T-helper 9 cell (primary cell): ENCODE results near the gene PEPD.

Experiments
- DNase-seq: peaks from one replicate; pipeline ENCODE4 v3.0.0-alpha.2; 2020

The PEPD gene

DNA sequence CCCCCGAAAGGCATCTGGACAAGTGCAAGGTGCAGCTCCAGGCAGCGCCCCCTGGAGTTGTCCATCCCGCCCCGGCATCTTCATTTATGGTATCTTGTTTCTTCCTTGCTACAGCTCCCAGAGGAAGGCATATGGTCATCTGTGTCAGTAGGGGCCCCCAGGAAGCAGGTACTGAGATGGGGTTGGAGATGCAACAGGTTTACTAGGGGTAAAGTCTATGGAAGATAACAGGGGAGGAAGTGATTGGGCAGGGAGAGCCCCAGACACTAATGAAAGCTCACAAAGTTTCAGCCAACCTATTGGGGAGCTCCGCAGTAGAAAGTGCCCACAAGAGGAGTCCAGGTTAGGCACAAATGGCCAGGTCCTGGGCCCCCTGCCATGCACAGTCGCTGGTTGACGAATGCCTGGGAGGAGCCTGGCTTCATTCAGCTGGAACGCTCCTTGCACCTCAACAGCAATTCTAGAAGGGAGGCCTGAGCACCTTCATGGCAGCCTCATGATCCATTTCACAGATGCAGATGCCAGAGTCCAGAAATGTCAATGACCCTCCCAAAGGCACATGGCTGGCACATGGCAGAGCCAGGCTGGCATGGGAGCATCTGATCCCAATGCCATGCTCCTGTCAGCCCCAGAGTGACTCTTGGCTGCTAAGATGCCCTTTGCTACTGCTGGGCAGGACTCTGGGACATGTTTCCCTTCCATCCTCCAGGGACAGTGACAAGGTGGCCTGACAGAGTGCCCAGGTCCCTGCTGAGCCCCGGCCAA is 23.8 kb upstream of the PEPD start:
- no peak for DNase-seq

DNA sequence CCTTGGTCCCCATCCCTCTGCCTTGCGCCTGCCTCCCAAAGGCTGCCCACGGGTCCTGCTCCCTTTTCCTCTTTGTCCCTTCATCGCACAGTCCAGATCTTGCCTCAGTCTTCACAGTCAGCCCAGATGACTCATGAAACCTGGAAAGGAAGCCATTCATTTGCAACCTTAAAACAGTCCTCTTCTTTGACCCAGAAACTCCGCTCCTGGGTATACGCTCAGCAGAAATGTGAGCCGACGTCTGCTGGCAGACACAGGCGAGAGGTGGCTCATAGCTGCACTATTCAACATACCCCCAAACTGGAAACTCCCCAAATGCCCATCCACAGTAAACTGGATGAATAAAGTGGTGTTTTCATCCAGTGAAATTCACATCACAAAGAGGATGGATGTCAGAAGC is 13.6 kb upstream of the PEPD start:
- DNase-seq = no peak

DNA sequence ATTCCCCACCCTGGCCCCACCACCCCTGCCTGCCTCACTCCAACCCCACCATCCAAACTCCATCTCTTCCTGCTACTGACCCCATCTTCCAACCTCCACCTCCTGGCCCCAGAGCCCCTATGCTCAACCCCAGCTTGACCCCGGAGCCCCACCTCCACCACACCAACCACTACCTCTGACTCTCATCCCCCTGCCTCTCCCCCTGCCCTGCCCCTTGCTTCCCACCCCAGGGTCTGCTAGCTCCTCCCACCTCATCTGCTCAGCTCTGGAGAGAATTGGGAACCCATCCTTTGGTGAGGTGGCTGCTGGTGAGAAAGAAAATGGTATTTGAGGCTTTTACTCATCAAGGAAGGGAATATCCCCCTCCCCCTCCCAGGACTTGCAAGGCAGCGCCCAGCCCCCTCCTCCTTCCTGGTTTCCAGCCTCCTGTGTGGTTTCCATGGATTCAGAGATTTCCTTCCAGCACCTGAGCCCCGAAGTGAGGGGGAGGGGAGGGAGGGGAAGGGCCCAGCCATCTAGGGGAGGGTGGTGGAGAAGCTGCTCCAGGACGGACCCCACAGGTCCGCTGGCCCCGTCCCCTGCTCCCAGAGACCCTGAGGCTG is 11.4 kb upstream of the PEPD start:
- no peak for DNase-seq

DNA sequence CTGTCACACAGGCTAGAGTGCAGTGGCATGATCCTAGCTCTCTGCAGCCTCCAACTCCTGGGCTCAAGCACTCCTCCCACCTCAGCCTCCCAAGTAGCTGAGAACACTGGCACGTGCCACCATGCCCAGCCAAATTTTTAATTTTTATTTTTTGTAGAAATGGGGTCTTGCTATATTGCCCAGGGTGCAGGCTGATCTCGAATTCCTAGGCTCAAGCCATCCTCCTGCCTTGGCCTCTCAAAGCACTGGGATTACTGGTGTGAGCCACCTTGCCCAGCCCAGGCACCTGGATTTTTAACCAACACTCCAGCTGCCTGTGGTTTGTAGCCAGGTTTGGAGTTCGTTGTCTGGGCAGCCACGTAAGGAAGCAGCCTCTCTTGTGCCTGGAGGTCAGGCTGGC is 9.3 kb upstream of the PEPD start:
- DNase-seq = no peak

DNA sequence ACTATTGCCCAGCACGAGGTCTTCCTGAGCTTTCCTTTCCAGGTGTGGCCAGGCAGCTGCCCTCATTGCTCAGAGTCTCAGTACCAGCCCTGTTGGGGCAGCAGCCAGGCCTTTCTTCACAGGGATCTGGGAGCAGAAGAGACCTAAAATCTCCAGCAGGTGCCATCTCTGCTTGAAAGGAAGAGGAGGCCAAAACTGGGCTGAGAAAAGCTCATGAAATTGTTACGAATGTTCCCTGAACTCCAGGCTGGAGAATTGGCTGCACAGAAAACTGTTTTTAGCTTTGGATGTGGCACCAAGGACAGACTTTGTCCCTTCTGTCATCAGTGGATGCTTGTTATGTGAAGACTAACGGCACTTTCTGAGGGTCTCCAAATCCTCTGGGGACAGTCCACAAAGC is 8.7 kb upstream of the PEPD start:
- no peak for DNase-seq

- no peak for DNase-seq
Measured at GRCh38 chr19:33529094-33529676, 7.6 kb upstream of the PEPD start.

GRCh38 chr19:33528404-33528803 is 6.8 kb upstream of the PEPD start:
- DNase-seq = no peak

GRCh38 chr19:33527125-33527524 is 5.5 kb upstream of the PEPD start:
- DNase-seq = no peak

DNA sequence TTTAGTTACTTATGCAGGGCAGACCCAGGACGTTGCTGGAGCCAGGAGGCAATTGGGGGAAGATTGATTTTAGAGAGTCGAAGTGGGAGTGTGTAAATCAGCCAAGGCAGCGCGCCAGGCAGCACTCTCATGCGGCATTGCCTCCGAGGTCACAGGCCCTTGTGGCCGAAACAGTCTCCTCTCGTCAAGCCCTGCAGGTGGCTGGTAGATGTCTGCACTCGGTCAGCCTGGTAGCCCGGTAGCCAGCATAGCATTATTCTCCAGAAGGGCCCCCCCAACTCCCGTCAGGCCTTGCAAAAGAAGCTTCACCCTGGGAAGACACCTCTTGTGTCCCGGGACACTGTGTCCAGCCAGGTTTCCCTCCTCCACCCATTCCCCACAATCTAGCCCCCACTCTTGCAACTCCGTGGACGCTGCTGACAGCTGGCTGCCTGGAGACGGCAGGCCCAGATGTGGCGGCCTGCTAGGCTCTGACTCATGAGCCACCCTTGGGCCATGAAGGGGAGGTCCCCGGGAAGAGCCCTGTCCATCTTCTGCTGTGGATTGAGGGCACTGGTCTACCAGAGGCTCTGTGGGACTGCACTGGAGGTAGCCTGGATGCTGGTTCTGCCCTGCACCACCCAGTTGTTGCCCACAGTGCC is 2.6 kb upstream of the PEPD start:
- DNase-seq = no peak

DNA sequence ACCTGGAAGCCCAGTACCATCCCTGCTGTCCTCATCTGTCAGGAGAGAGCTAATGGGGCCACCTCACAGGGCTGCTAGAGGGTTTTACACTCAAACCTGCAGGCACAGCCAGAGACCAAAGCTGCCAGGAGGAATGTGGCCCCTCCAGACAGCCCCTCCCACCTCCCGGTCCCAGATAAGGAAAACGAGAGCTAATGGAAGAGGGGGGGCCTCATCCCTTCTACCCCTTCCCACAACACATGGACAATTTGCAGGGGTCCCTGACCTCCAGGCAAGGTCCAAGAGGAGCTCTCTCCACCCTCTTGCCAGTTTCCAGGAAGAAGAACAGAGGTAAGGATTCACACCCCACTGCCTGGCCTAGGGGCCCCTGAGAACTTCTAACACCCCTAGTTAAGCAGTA is 1.6 kb upstream of the PEPD start:
- DNase-seq = no peak

DNA sequence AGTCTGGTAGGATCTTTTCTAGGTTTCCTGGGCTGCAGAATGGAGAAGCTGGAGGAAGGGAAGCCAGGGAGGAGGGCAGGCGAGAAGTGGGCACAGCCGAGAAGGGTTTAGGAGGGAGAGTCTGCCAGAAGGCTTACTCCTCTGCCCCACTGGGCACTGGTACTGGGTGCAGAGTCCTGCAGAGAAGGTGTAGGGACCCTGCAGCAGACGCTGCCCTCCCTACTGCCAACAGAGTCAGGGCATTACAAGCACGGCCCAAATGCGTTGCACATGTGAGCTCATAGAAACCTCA is 726 bp upstream of the PEPD start:
- no peak for DNase-seq

GRCh38 chr19:33520844-33521479 is 629 bp downstream of the PEPD start:
- no peak for DNase-seq

- DNase-seq = no peak
Measured at GRCh38 chr19:33520048-33520643, 1.4 kb downstream of the PEPD start.

DNA sequence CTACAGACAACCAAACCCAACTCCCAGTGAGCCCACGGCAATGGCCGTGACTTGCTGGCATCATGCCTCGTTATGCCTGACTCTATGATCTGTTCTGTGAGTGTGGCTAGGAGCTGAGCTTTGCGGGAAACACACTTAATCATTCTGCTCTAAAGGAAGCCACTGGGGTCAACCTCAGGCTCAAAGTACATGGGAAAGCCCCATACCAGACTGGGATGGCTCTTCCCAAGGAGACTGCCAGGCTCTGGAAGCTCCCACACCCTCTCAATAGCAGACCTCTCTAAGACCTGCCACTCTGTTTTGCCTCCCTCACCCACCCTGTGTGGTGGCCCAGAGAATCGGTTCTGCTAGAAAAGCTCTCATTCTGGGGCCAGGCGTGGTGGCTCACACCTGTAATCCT is 2.2 kb downstream of the PEPD start:
- no peak for DNase-seq

GRCh38 chr19:33518541-33518940 is 3.0 kb downstream of the PEPD start:
- no peak for DNase-seq

- DNase-seq = no peak
Measured at GRCh38 chr19:33517922-33518321, 3.7 kb downstream of the PEPD start.

GRCh38 chr19:33515921-33516320 is 5.7 kb downstream of the PEPD start:
- no peak for DNase-seq

- no peak for DNase-seq
Measured at GRCh38 chr19:33514885-33515551, 6.6 kb downstream of the PEPD start.

DNA sequence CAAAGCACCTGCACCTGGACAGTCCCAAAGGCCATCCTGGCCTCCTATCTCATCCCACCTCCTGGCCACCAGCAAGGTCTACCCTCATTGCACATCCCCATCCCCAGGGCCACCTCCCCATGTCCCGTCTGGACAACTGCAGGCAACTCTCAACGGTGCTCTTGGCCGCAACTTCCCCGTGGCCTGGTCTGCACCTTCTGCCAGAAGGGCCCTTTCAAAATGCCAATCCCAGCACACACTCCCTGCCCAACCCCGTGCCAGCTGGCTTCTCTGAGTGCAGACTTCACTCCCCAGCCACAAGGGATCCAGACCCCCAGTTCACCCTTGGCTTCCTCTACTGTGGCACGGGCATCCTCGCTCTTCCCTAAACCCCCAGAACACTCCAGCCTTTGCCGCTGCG is 8.2 kb downstream of the PEPD start:
- no peak for DNase-seq

- no peak for DNase-seq
Measured at GRCh38 chr19:33512580-33513137, 8.9 kb downstream of the PEPD start.

DNA sequence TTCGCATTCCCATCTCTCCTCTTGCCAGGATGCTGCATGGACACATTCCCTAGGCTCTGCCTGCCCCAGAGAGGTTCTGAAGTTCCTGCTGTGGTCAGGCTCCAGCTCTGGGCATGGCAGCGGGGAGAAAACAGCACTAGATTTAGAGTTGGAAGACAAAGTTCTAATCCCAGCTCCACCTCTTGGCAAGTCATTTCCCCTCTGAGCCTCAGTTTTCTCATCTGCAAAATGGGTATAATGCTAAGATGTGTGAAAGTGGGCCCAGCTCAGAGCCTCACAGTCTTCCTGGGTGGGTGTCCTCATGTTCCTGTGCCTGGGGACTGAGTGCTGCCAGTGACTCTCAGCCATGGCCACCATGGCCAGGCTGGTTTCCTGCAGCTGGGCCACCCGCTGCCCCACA is 9.6 kb downstream of the PEPD start:
- no peak for DNase-seq

GRCh38 chr19:33511346-33511745 is 10.2 kb downstream of the PEPD start:
- DNase-seq = no peak
